Keratinocyte (primary cell): ENCODE results near the gene PFKFB4.
"Not testable (repeated sequence)": the region's sequence is repeated elsewhere in the genome, so short reads cannot be mapped to it uniquely, and the experiment has no call there.

Source experiments
- CTCF ChIP-seq, 3 experiments: IDR thresholded peaks in 1 of 3; conservative IDR thresholded peaks in 1 of 3; optimal IDR thresholded peaks in 1 of 3; 2 replicates in 2 of 3; 3 replicates in 1 of 3; pipeline versions ENCODE3 to v1.5.1; 2011; ENCODE audit warnings: low read length in 3 of 3, mild to moderate bottlenecking in 3 of 3, moderate library complexity in 2 of 3, control low read depth in 1 of 3, inconsistent platforms in 1 of 3; ENCODE audit not compliant: insufficient read depth in 2 of 3; ENCODE audit errors: extremely low read depth in 1 of 3
- EZH2 ChIP-seq: IDR thresholded peaks from one replicate; pipeline ENCODE4 v1.6.1; 2012; ENCODE audit warnings: inconsistent platforms, mild to moderate bottlenecking, low read length, moderate library complexity

GRCh38 chr3:48530701-48531100 lies 25.9 kb downstream of the PFKFB4 start:
- TF ChIP-seq CTCF (optimal IDR thresholded peaks at IDR 0.05 in 1 of 3, IDR thresholded peaks at IDR 0.05 in 1 of 3, conservative IDR thresholded peaks at IDR 0.05 in 1 of 3; ENCODE audit: extremely low read depth in 1 of 3, insufficient read depth in 2 of 3, low read length in 3 of 3); EZH2: not testable (repeated sequence)
